ENCODE data around the gene NR4A1.

NR4A1 gene

DNA sequence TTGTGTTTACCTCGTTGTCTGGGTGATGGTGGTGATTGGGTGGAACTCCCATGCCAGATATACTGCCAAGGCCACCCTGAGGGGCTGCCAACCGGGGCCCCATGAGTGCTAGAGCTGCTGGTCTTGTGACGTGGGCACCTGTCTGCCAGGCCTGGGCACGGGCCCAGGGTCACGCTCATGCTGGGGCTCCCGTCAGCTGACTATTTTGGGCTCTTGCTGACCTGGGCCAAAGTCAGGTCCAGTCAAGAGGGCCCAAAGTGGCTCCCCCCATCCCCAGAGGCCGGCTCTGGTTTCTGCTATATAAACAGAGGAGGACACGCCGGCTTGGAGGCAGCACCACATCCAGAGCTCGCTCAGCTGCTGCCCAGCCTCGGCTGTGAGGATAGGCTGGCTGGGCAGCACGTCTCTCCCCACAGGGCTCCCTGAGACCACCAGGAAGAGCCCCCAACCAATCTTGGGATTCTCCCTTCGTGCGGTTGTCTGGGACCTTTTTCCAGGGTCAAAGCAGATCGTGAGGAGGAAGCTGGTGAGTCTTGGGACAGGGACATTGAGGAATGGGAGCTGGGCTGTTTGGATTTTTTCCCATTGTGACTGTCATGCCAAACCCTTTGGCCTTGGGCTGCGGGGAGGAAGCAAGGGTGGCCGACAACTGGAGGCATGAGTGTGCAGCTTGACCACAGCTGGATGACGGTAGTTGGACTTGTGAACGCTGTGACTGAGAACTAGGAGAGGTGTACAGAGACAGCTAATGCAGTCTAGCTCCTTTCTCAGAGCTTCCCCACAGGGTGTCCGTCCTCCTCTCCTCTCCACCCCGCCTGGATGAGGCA is 7.6 kb upstream of the NR4A1 start:
- DNase-seq, result no peak

DNA sequence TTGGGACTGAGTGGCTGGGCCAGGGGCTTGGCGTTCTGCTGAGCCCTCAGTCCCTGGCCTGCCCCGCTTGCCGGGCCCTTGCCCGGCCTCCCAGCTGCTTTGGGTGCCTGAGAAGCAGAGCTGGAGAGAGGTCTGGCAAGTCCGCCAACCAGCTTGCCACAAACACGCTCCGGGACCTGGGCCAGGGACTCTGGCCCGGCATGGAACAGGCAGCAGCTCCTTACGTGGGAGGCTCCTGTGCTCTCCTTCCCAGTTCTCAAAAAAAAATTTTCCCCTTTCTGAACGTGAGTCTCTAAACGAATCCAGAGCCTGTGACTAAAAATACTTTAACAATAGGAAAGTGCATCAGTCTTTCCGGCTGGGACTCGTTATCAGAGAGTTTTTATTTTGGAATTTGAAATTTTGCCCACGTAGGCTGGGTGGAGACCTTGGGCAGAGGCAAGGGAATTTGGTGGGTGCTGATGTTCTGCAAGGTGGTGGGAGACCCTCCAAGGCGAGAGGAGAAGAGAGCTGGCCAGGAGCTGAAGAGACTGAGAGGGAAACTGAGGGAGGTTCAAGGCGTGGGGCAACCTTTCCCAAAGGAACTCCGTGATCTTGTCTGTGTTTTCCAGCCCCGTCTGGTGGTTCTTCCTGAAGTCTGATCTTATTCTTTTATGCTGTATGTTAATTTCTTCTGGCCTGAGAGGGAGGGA is 6.8 kb upstream of the NR4A1 start:
- DNase-seq, result no peak

GRCh38 chr12:52045794-52046199 is 5.4 kb upstream of the NR4A1 start:
- DNase-seq, result no peak

- no peak for DNase-seq
These were observed 4.4 kb upstream of the NR4A1 start for GRCh38 chr12:52046859-52047258.

DNA sequence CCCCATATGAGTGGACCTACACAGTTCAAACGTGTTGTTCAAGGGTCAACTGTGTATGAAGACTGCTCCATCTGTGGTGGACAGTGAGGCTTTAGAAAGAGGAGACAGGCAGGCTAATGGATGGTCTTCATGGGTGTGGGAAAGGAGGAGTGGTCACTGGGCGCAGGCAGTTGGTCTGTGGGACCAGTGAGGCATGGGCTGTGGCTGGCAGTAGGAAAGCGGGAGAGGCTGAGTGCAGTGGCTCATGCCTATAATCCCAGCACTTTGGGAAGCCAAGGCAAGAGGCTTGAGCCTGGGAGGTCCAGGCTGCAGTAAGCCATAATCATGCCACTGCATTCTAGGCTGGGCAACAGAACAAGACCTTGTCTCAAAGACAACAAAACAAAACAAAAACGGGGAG is 2.0 kb upstream of the NR4A1 start:
- DNase-seq, result no peak

DNA sequence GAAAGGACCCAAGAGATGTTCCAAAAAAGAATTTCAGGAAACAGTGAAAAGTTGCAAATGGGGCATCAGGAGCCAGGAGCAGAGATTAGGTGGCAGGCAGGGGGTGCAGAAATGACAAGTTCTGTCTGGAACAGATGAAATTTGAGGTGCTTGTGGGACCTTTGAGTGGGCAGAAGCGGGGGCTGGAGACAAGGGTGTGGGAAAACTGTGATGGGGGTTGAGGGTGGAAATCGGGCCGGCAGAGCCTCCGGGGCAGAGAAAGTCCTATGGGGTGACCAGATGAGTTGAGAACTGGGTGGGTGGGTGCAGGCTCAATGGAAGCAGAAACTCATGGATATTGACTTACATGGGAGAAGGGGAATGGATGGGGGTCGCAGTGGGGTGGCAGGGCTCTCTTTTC is 1.6 kb upstream of the NR4A1 start:
- DNase-seq, result no peak

DNA sequence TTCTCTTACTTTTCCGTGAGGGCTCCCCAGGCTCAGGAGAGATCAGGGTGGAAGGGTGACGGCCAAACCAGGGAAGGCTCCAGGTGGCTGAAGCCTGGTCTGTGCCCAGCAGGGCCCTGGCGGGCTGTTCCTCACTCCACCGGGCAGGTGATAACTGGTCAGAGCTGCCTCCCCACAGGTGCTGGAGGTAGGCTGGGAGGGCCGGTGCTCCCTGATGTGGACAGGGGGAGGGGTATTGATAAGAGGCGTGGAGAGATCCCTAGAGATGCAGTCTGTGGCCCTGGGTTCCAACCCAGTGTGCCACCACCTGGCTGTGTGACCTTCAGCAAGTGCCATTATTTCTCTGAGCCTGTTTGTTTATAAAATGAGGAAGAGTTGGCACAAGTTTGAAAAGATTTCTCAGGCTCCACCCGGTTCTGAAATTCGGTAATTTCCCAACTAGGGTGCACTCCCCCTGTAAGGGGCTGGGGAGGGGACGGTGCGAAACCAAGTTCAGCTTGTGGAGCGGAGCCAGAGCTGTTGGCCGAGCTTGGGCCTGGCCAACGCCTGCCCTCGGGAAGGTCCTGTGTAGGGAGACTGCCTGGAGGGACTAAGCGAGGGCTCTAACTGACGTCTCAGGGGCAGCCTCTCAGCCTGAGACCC is 1.0 kb upstream of the NR4A1 start:
- DNase-seq, result peak in 1 of 2 donors; percentile 53

GRCh38 chr12:52052468-52053186 is 1.4 kb downstream of the NR4A1 start:
- no peak for DNase-seq

DNA sequence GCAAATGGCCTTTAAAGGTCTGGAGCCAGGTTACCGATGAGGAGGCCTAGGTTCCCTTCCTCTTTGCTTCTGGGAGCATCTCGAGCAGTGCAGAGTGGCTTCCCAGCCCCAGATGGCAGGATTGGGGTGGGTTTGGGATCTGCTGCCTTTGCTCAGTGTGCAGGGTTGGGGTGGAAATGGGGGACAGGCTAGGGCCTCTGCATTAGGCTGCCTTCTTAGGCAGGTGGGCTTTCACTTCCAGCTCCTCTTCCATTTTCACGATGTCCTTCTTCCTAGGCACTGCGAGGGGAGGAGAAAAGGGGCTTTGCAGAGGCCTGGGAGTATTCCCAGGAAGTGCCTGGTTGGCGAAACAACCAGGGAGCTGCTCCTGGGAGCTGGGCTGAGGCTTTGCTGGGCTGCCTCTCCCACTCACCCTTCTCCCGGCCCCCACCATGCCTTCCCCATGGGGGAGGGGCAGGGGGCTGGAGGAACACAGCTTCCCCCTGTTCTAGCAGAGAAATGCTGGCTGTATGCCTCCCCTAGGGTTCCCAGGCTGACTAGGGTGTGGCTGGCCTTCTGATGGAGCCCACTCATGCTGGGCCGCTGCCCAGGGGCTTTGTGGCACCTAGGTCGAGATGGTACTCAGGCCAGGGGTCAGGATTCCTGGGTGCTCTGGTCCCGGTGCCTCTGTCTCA is 2.4 kb downstream of the NR4A1 start:
- no peak for DNase-seq

- no peak for DNase-seq
These were observed 3.1 kb downstream of the NR4A1 start for GRCh38 chr12:52054231-52054832.

- DNase-seq, result no peak
These were observed 3.8 kb downstream of the NR4A1 start for GRCh38 chr12:52054833-52055730.

DNA sequence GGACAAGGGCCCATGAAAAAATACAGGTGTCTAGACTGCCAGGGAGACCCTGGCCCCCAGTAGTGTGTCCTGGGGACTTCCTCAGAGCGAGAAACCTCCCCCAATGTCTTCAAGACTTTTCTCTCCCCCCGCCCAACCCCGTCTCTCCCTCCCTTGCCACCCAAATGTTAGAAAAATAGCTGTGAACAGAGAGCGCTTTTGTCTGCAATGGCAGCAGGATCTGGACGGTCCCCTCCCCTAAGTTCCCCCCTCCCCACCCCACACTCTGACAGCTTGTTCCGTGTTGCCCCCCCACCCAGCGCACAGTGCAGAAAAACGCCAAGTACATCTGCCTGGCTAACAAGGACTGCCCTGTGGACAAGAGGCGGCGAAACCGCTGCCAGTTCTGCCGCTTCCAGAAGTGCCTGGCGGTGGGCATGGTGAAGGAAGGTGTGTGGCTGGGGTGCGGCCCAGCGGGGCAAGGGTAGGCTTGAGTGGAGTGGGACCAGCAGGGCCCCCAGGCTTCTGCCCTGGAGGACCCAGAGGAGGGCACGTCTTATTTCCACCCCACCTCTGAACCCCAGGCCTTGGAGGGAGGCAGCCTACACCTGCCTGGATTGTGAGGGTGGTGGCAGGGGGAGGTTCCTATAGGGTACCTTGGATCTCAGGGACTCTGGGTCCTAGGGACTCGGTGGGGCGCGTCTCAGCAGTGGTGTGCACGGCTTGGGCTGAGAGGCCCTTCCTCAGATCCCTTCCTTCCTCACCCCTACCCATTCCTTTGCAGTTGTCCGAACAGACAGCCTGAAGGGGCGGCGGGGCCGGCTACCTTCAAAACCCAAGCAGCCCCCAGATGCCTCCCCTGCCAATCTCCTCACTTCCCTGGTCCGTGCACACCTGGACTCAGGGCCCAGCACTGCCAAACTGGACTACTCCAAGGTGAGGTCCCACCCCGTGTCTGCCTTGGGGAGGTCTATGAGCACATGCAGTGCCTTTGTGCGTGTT is 4.8 kb downstream of the NR4A1 start:
- DNase-seq, result no peak

GRCh38 chr12:52056801-52057637 is 5.8 kb downstream of the NR4A1 start:
- no peak for DNase-seq

DNA sequence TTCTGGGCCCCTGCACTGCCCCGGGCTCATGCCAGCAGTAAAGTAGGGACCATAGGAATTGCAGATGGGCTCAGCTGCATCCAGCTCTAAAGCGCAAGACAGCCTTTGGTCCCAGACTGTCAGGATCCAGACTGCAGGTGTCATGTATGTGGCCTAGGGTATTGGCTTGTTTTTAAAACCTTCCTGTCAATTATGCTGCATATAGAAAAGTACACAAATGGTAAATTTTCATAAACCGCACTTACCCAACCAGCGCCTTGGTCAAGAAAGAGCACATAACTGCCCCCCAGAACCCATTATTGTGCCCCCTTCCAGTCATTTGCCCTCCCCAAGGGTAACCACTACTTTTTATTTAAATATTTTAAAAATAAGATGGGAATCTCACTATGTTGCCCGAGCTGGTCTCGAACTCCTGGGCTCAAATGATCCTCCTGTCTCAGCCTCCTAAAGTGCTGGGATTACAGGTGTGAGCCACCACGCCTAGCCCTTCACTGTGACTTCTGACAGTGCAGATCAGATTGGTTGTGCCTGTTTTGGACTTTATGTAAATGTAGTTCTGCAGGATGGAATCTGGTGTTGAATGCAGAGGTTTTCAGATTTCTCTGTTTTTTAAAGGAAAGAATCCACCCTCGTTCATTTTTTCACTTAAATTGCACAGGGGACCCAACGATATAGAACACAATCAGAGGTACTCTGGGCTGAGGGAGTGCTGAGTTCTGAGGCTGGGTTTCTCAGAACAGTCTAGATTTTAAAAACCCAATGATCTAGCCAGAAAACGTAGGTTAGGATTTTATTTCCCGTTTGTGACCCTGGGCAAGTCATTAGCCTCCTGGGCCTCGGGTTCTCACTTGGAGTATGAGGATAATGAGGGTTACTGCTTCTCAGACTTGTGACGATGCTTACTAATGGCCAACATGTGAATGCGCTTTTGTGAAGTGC is 6.7 kb downstream of the NR4A1 start:
- no peak for DNase-seq

DNA sequence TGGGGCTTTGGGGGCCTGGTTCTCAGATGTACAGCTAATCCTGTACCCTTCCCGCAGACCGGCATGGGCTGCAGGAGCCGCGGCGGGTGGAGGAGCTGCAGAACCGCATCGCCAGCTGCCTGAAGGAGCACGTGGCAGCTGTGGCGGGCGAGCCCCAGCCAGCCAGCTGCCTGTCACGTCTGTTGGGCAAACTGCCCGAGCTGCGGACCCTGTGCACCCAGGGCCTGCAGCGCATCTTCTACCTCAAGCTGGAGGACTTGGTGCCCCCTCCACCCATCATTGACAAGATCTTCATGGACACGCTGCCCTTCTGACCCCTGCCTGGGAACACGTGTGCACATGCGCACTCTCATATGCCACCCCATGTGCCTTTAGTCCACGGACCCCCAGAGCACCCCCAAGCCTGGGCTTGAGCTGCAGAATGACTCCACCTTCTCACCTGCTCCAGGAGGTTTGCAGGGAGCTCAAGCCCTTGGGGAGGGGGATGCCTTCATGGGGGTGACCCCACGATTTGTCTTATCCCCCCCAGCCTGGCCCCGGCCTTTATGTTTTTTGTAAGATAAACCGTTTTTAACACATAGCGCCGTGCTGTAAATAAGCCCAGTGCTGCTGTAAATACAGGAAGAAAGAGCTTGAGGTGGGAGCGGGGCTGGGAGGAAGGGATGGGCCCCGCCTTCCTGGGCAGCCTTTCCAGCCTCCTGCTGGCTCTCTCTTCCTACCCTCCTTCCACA is 7.6 kb downstream of the NR4A1 start:
- no peak for DNase-seq

GRCh38 chr12:52059582-52060497 is 8.6 kb downstream of the NR4A1 start:
- peak in 1 of 2 donors; percentile 22 for DNase-seq
